Subcutaneous abdominal adipose tissue (tissue), 5 donors: ENCODE data around the gene EVA1C.
A peak's percentile ranks its signal among the peaks of the same experiment; 100 is the strongest.
"Not testable (repeated sequence)": the region's sequence is repeated elsewhere in the genome, so short reads cannot be mapped to it uniquely, and the experiment has no call there.

Experiments used
- H3K27ac ChIP-seq: one replicate; pipeline ENCODE4 v1.7.0; 2013; ENCODE audit warnings: low read depth, mild to moderate bottlenecking, inconsistent platforms, low read length, moderate library complexity
- H3K27me3 ChIP-seq, 5 donors: one replicate each; pipeline ENCODE4 v1.7.0; 2013; ENCODE audit warnings: low read length in 5 of 5, inconsistent platforms in 1 of 5; ENCODE audit not compliant: control insufficient read depth in 5 of 5, insufficient read depth in 4 of 5
- H3K36me3 ChIP-seq, 5 donors: one replicate each; pipeline ENCODE4 v1.7.0; 2013; ENCODE audit warnings: low read length in 5 of 5; ENCODE audit not compliant: control insufficient read depth in 5 of 5, insufficient read depth in 5 of 5
- H3K4me1 ChIP-seq, 5 donors: one replicate each; pipeline ENCODE4 v1.7.0; 2013; ENCODE audit warnings: low read length in 5 of 5, mild to moderate bottlenecking in 3 of 5, moderate library complexity in 1 of 5; ENCODE audit not compliant: control insufficient read depth in 5 of 5, insufficient read depth in 5 of 5
- H3K4me3 ChIP-seq, 5 donors: one replicate each; pipeline ENCODE4 v1.7.0; 2013; ENCODE audit warnings: low read length in 5 of 5, low read depth in 1 of 5
- H3K9ac ChIP-seq, 5 donors: one replicate each; pipeline ENCODE4 v1.7.0; 2013; ENCODE audit warnings: low read length in 5 of 5, mild to moderate bottlenecking in 4 of 5, moderate library complexity in 3 of 5
- H3K9me3 ChIP-seq, 5 donors: one replicate each; pipeline ENCODE4 v1.7.0; 2013; ENCODE audit warnings: low read length in 5 of 5; ENCODE audit not compliant: control insufficient read depth in 5 of 5
- donor health status: healthy.
- donor health status: healthy.
- donor health status: healthy.
- donor health status: healthy.
- donor health status: healthy.

Gene EVA1C

DNA sequence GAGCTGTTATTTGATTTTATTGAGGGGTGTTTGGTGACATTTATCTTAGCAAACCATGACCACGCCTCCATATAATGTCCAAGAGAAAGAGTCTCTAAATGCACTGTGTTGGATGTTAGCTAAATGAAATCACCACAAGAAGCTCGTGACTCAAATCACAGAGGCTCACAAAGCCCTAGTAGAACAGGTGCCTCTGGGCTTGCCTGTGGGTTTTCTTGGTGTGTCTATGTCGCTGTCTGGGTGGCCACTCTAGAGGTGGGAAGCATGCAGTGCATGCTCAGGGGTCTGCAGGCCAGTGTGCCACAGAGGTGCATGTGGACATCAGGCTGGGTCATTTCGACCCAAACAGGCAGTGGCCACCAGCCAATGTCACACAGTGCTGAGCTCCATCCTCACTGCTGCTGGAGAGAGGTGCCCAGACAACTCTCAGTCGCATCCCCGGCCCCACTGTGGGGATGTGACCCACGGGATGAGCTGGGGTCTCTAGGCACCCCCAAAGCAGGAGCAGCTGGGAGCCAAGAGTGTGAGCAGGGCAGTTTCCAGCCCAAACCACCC, 94.0 kb downstream of the EVA1C start:
- not testable (repeated sequence) for H3K4me1 ChIP-seq, H3K27ac ChIP-seq, H3K27me3 ChIP-seq, H3K9ac ChIP-seq, H3K9me3 ChIP-seq, H3K4me3 ChIP-seq
- H3K36me3 ChIP-seq: peaks cover 3 to 29% (median 23%) of the 10 kb centered on the region in 5 donors

DNA sequence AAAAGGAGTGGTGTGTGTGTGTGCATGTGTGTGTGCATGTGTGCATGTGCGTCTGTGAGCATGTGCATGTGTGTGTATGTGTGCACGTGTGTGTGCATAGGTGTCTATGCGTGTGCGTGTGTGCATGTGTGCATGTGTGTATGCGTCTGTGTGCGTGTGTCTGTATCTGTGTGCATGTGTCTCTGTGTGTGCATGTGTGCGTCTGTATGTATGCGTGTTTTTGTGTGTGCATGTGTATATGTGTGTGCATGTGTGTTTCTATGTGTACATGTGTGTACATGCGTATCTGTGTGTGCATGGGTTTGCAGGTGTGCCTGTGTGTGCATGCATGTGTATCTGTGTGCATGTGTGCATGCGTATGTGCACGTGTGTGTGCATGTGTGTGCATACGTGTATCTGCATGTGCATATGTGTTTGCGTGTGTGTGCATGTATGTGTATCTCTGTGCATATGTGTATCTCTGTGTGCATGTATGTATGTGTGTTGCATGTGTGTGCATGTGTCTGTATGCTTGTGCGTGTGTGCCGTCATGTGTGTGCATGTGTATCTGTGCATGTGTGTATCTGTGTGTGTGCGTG, 94.9 kb downstream of the EVA1C start:
- Histone ChIP-seq H3K36me3 (peaks cover 3 to 31% (median 23%) of the 10 kb centered on the region in 5 donors), H3K27ac (no peak overlapping the region), H3K4me1 (peaks cover 0 to 4% (median 0%) of the 10 kb centered on the region in 5 donors), H3K27me3 (no peaks in the 10 kb centered on the region), H3K4me3 (no peak overlapping the region), H3K9ac (no peak overlapping the region), H3K9me3 (no peaks in the 10 kb centered on the region)

DNA sequence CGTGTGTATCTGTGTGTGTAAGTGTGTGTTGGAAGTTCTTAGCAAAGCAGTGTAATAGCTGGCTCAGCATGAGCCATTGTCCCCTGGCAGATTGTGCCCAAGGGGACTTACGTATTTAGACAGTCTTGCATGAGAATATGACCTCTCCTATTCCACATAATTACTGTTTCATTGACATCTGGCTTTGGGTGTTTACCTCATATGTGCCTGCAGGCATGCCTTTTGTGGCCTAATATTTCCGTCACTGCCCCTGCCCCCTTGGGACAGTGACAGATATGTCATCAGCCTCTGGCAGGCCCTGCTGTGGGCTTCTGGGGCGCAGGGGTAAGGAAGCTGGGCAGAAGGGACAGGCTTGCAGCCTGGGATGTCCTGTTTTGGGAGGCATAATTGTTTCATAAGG, 95.5 kb downstream of the EVA1C start:
- not testable (repeated sequence) for H3K27ac ChIP-seq, H3K4me3 ChIP-seq, H3K4me1 ChIP-seq, H3K27me3 ChIP-seq, H3K9ac ChIP-seq, H3K9me3 ChIP-seq
- H3K36me3 ChIP-seq: peaks cover 3 to 28% (median 23%) of the 10 kb centered on the region in 5 donors

DNA sequence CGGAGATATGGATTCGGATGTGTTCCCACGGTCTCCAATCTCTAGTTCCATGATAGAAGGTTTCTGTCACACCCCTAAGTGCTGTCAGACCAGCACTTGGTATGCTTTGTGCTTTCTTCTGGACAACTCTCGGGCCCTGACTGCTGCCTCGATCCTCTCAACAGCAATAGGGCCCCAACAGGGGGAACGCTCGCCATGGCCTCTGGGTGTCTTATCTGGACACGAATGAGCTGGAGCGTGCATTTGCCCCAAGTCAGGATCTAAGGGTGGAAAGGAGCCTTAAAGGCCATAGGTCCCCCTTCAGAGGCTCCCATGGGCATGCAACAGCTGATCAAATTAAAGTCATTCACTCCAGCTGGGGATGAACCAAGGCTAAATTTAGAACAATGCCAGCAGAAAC, 96.1 kb downstream of the EVA1C start:
- Histone ChIP-seq H3K27me3 (no peaks in the 10 kb centered on the region), H3K9me3 (no peaks in the 10 kb centered on the region), H3K27ac (no peak overlapping the region), H3K9ac (no peak overlapping the region), H3K36me3 (peaks cover 3 to 28% (median 23%) of the 10 kb centered on the region in 5 donors), H3K4me3 (no peak overlapping the region), H3K4me1 (peaks cover 0 to 4% (median 0%) of the 10 kb centered on the region in 5 donors)

DNA sequence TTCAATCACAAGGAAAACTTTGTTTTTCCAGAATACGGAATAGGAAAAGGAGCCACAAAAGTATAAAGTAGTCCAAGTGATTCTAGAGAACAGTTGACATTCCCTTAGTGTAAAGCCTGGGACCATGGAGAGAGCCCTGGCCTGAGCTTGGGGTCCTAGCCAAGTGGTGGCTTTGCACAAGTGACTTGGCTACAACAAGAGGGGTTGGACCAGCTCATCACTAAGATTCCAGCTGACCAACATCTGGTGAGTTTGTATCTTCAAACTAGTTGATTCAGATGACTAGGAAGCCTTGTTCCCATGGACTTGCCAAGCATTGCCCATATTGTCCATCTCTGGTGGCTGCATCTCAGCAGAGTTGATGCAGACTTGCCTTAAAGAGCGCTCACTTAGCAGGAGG, 96.5 kb downstream of the EVA1C start:
- H3K27me3 ChIP-seq, H3K9me3 ChIP-seq, H3K27ac ChIP-seq, H3K4me3 ChIP-seq, H3K9ac ChIP-seq, H3K4me1 ChIP-seq: not testable (repeated sequence)
- H3K36me3 ChIP-seq: peaks cover 3 to 28% (median 18%) of the 10 kb centered on the region in 5 donors

DNA sequence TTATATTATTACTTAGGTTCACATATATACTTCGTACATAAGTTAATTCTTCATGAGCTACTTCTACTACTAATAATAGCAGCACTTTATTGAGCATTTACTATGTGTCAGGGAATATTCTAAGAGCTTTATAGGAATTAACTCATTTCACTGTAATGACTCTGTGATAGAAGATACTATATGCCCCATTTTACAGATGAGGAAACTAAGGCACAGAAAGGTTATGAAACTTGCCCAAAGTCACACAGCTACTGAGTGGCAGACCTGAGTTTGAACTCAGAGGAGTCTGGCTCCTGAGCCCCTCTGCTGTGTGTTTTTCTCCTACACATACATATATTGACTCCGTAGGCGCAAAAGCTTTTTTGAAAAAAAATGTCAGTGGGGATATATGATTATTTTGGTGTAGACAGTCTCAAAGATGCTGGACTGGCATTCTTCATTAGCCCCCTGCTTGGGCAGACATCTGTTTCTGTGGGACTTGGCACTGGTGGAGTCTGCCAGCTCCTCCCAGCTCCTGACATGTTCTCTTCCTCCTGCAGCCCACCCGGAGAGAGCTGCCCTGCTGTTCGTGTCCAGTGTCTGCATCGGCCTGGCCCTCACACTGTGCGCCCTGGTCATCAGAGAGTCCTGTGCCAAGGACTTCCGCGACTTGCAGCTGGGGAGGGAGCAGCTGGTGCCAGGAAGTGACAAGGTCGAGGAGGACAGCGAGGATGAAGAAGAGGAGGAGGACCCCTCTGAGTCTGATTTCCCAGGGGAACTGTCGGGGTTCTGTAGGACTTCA, 102.0 kb downstream of the EVA1C start:
- H3K9ac ChIP-seq: no peak overlapping the region
- H3K4me3 ChIP-seq: no peak overlapping the region
- peaks cover 0 to 12% (median 6%) of the 10 kb centered on the region in 5 donors for H3K36me3 ChIP-seq
- peaks cover 0 to 5% (median 0%) of the 10 kb centered on the region in 5 donors for H3K9me3 ChIP-seq
- H3K27ac ChIP-seq: no peak overlapping the region
- peaks cover 3 to 19% (median 11%) of the 10 kb centered on the region in 5 donors for H3K4me1 ChIP-seq
- H3K27me3 ChIP-seq: no peaks in the 10 kb centered on the region

DNA sequence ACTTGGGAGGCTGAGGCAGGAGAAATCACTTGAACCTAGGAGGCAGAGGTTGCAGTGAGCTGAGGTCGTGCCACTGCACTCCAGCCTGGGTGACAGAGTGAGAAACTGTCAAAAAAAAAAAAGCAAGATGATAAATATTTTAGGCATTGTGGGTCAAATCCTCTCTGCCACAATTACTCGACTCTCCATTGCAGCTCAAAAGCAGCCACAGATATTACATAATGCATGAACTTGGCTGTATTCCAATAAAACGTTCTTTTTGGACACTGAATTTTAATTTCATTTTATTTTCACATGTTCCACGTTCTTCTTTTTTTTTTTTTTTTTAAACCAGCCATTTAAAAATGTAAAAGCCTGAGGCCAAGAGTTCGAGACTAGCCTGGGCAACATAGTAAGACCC, 103.4 kb downstream of the EVA1C start:
- H3K4me3 ChIP-seq: no peak overlapping the region
- H3K27me3 ChIP-seq: no peaks in the 10 kb centered on the region
- H3K27ac ChIP-seq: no peak overlapping the region
- H3K36me3 ChIP-seq: peaks cover 0 to 10% (median 4%) of the 10 kb centered on the region in 5 donors
- H3K9ac ChIP-seq: no peak overlapping the region
- H3K4me1 ChIP-seq: peaks cover 5 to 34% (median 14%) of the 10 kb centered on the region in 5 donors
- peaks cover 0 to 5% (median 0%) of the 10 kb centered on the region in 5 donors for H3K9me3 ChIP-seq

DNA sequence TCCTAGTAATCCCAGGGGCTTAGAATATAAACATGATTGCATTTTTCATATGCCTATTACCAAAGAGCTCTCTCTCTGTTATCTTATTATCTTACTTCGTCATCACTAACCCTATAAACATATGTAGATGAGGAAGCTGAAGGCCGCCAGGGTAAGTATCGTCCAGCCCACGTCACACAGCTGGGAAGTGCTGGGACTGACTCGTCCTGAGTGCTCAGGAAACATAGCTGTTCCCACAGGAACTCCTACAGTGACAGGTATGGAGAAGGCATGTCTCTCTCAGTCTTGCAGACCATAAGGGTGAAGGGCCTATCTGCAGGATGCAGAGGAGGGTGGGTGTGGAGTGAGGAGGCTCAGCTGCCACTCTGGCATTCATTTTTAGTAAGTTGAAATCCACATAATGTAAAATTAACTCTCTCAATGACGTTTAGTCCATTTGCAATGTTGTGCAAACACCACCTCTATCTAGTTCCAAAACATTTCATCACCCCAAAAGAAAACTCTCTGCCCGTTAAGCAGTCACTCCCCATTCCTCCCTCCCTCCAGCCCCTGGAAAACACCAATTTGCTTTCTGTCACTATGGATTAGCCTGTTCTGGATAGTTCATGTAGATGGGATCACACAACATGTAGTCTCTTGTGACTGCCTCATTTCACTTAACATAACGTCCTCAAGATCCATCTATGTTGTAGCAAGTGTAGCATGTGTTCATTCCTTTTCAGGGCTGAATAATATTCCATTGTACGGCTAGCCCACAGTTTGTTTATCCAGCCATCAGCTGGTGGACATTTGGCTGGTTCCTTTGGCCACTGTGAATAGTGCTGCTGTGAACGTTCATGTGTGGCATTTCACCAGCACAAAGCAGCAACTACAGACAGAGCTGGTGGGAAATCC, 104.5 kb downstream of the EVA1C start:
- H3K27ac ChIP-seq: no peak overlapping the region
- H3K9ac ChIP-seq: no peak overlapping the region

DNA sequence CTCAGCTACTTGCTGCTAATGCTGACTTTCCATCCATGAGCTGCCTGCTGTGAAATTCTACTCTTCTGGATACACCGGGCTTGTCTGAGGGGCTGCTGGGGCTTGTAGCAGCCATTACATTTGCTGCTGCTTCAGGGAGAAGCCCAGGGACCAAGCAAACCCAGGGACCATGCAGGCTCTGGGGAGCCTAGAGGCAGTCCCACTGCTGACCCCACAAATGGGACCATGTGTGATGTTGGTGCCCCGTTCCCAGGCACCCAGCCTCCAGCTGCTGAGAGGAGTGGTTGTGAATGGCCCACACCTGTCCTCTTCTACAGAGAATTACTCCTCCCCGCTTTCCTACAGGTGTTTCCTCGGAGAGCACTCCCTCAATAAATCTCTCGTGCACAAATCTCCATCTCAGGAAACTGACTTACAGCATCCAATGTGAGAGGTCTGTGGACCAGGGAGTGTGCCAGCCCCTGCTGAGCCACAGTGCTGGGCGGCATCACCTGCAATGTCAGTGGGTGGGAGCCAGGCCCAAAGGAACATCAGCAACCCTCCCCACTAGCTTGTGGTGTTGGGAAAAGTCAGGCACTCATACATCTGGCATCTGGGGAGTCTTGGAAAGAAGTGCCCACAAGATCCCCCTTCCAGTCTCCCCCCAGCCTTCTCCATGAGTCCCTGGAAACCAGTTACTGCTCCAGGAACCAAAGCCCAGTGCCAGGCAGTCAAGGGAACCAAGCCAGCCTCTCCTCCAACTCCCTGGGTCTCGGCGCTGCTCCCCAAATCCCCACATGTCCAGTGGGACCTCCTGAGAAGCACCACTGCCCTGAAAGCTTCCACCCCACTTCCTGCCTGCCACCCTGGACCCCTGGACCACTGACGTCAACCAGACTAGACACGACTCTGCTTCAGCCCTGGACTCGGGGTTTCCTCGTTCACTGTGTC, 107.7 kb downstream of the EVA1C start:
- H3K27ac ChIP-seq: peak overlapping the region; percentile 77
- H3K27me3 ChIP-seq: no peaks in the 10 kb centered on the region
- H3K9ac ChIP-seq: no peak overlapping the region
- H3K4me3 ChIP-seq: no peak overlapping the region
- peaks cover 10 to 59% (median 29%) of the 10 kb centered on the region in 5 donors for H3K4me1 ChIP-seq
- peaks cover 0 to 2% (median 0%) of the 10 kb centered on the region in 5 donors for H3K36me3 ChIP-seq
- H3K9me3 ChIP-seq: peaks cover 0 to 5% (median 0%) of the 10 kb centered on the region in 5 donors

More for the DNA sequence above, 104.5 kb downstream of the EVA1C start:
- Histone ChIP-seq H3K4me1 (peaks cover 7 to 44% (median 26%) of the 10 kb centered on the region in 5 donors), H3K9me3 (peaks cover 0 to 5% (median 0%) of the 10 kb centered on the region in 5 donors), H3K27me3 (no peaks in the 10 kb centered on the region), H3K36me3 (peaks cover 0 to 8% (median 0%) of the 10 kb centered on the region in 5 donors), H3K4me3 (no peak overlapping the region)
